Measurements from ENCODE around the gene FAT1. TPM values are rescaled to one million over a fixed set of nuclear protein-coding genes. Genes with fewer than 3 reads are reported as not detected.

FAT1 gene
- polyA plus RNA-seq, 1 donor from 2014 or later, result 19.8 TPM

- no peaks in the 10 kb centered on the region for H4K20me1 ChIP-seq (ENCODE audit: insufficient read depth)
- H3K27ac ChIP-seq (ENCODE audit: low read length), result no peak overlapping the region
- H2AFZ ChIP-seq (ENCODE audit: low read depth, low read length), result no peak overlapping the region
- no peak overlapping the region for H3K4me3 ChIP-seq (ENCODE audit: low read length)
- H3K4me2 ChIP-seq (ENCODE audit: low read length), result no peak overlapping the region
- no peaks in the 10 kb centered on the region for H3K27me3 ChIP-seq (ENCODE audit: insufficient read depth, low read depth, low read length)
- H3F3A ChIP-seq (ENCODE audit: insufficient read depth, low read length, poor library complexity, severe bottlenecking), result no peaks in the 10 kb centered on the region
- no peaks in the 10 kb centered on the region for H3K79me2 ChIP-seq (replicated peaks; ENCODE audit: insufficient read depth, low read length)
- no peaks in the 10 kb centered on the region for H3K9me3 ChIP-seq (ENCODE audit: low read length)
- no peaks in the 10 kb centered on the region for H3K9me2 ChIP-seq (ENCODE audit: insufficient read depth, low read length)
- TF ChIP-seq EP300 (conservative IDR thresholded peaks at IDR 0.05; ENCODE audit: poor library complexity, severe bottlenecking), result no peak
- TF ChIP-seq SMC3 (conservative IDR thresholded peaks at IDR 0.05; ENCODE audit: poor library complexity), result no peak
- TF ChIP-seq, protein P1, sequence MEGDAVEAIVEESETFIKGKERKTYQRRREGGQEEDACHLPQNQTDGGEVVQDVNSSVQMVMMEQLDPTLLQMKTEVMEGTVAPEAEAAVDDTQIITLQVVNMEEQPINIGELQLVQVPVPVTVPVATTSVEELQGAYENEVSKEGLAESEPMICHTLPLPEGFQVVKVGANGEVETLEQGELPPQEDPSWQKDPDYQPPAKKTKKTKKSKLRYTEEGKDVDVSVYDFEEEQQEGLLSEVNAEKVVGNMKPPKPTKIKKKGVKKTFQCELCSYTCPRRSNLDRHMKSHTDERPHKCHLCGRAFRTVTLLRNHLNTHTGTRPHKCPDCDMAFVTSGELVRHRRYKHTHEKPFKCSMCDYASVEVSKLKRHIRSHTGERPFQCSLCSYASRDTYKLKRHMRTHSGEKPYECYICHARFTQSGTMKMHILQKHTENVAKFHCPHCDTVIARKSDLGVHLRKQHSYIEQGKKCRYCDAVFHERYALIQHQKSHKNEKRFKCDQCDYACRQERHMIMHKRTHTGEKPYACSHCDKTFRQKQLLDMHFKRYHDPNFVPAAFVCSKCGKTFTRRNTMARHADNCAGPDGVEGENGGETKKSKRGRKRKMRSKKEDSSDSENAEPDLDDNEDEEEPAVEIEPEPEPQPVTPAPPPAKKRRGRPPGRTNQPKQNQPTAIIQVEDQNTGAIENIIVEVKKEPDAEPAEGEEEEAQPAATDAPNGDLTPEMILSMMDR (IDR thresholded peaks at IDR 0.05; ENCODE audit: poor library complexity, severe bottlenecking), result no peak
- no peak for TF ChIP-seq RAD21 (conservative IDR thresholded peaks at IDR 0.05)
- no peak overlapping the region for H3K9ac ChIP-seq (ENCODE audit: low read length)
- no peaks in the 10 kb centered on the region for H3K36me3 ChIP-seq (ENCODE audit: insufficient read depth, low read length)
Observed at GRCh38 chr4:186738421-186738820, 14.8 kb upstream of the FAT1 start.

GRCh38 chr4:186737427-186737826, 13.8 kb upstream of the FAT1 start:
- no peak overlapping the region for H3K9ac ChIP-seq (ENCODE audit: low read length)
- H3K9me2 ChIP-seq (ENCODE audit: insufficient read depth, low read length), result no peaks in the 10 kb centered on the region
- no peak overlapping the region for H3K4me2 ChIP-seq (ENCODE audit: low read length)
- no peaks in the 10 kb centered on the region for H3K36me3 ChIP-seq (ENCODE audit: insufficient read depth, low read length)
- TF ChIP-seq MXI1 (conservative IDR thresholded peaks at IDR 0.05; ENCODE audit: poor library complexity, severe bottlenecking) (no peak), POLR2AphosphoS5 (IDR thresholded peaks at IDR 0.05) (no peak), RAD21 (conservative IDR thresholded peaks at IDR 0.05) (no peak)
- H3K27ac ChIP-seq (ENCODE audit: low read length), result no peak overlapping the region
- H3K9me3 ChIP-seq (ENCODE audit: low read length), result no peaks in the 10 kb centered on the region
- H3F3A ChIP-seq (ENCODE audit: insufficient read depth, low read length, poor library complexity, severe bottlenecking), result no peaks in the 10 kb centered on the region
- no peaks in the 10 kb centered on the region for H3K27me3 ChIP-seq (ENCODE audit: insufficient read depth, low read depth, low read length)
- no peaks in the 10 kb centered on the region for H4K20me1 ChIP-seq (ENCODE audit: insufficient read depth)
- H2AFZ ChIP-seq (ENCODE audit: low read depth, low read length), result no peak overlapping the region
- no peak overlapping the region for H3K4me3 ChIP-seq (ENCODE audit: low read length)
- H3K79me2 ChIP-seq (replicated peaks; ENCODE audit: insufficient read depth, low read length), result no peaks in the 10 kb centered on the region

DNA sequence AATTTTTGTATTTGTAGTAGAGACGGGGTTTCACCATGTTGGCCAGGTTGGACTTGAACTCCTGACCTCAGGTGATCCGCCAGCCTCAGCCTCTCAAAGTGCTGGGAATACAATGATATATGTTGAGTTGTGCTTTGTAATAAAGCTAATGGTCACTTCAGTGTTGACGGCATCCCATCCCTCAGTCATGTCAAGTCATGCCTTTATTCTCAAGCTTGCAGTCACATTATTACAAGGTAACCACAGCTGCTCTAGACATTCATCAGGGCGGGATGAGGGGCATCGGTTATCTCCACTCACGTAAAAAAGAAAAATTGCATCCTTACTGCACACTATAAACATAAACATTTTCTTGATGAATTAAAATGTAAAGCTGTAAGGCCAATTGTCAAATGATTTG, 12.8 kb upstream of the FAT1 start:
- H3K27ac ChIP-seq (ENCODE audit: low read length), result no peak overlapping the region
- no peak overlapping the region for H3K4me3 ChIP-seq (ENCODE audit: low read length)
- H4K20me1 ChIP-seq (ENCODE audit: insufficient read depth), result no peaks in the 10 kb centered on the region
- no peaks in the 10 kb centered on the region for H3K9me3 ChIP-seq (ENCODE audit: low read length)
- no peak overlapping the region for H2AFZ ChIP-seq (ENCODE audit: low read depth, low read length)
- no peak overlapping the region for H3K9ac ChIP-seq (ENCODE audit: low read length)
- TF ChIP-seq, protein P2, sequence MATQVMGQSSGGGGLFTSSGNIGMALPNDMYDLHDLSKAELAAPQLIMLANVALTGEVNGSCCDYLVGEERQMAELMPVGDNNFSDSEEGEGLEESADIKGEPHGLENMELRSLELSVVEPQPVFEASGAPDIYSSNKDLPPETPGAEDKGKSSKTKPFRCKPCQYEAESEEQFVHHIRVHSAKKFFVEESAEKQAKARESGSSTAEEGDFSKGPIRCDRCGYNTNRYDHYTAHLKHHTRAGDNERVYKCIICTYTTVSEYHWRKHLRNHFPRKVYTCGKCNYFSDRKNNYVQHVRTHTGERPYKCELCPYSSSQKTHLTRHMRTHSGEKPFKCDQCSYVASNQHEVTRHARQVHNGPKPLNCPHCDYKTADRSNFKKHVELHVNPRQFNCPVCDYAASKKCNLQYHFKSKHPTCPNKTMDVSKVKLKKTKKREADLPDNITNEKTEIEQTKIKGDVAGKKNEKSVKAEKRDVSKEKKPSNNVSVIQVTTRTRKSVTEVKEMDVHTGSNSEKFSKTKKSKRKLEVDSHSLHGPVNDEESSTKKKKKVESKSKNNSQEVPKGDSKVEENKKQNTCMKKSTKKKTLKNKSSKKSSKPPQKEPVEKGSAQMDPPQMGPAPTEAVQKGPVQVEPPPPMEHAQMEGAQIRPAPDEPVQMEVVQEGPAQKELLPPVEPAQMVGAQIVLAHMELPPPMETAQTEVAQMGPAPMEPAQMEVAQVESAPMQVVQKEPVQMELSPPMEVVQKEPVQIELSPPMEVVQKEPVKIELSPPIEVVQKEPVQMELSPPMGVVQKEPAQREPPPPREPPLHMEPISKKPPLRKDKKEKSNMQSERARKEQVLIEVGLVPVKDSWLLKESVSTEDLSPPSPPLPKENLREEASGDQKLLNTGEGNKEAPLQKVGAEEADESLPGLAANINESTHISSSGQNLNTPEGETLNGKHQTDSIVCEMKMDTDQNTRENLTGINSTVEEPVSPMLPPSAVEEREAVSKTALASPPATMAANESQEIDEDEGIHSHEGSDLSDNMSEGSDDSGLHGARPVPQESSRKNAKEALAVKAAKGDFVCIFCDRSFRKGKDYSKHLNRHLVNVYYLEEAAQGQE (IDR thresholded peaks at IDR 0.05; ENCODE audit: borderline replicate concordance), result no peak
- no peak for TF ChIP-seq RAD21 (conservative IDR thresholded peaks at IDR 0.05)
- TF ChIP-seq EP300 (conservative IDR thresholded peaks at IDR 0.05; ENCODE audit: poor library complexity, severe bottlenecking), result no peak
- TF ChIP-seq, protein P1 (IDR thresholded peaks at IDR 0.05; ENCODE audit: poor library complexity, severe bottlenecking), result no peak
- TF ChIP-seq MXI1 (conservative IDR thresholded peaks at IDR 0.05; ENCODE audit: poor library complexity, severe bottlenecking), result no peak
- no peak for TF ChIP-seq EZH2 (IDR thresholded peaks at IDR 0.05; ENCODE audit: borderline replicate concordance, insufficient read depth, low read length, poor library complexity, severe bottlenecking)
- no peak for TF ChIP-seq TAF1 (IDR thresholded peaks at IDR 0.05; ENCODE audit: low read depth)
- TF ChIP-seq SMC3 (conservative IDR thresholded peaks at IDR 0.05; ENCODE audit: poor library complexity), result no peak
- TF ChIP-seq POLR2AphosphoS5 (IDR thresholded peaks at IDR 0.05), result no peak
- no peaks in the 10 kb centered on the region for H3K79me2 ChIP-seq (replicated peaks; ENCODE audit: insufficient read depth, low read length)
- H3K36me3 ChIP-seq (ENCODE audit: insufficient read depth, low read length), result no peaks in the 10 kb centered on the region
- H3K9me2 ChIP-seq (ENCODE audit: insufficient read depth, low read length), result no peaks in the 10 kb centered on the region
- no peaks in the 10 kb centered on the region for H3F3A ChIP-seq (ENCODE audit: insufficient read depth, low read length, poor library complexity, severe bottlenecking)
- no peak overlapping the region for H3K4me2 ChIP-seq (ENCODE audit: low read length)
- H3K27me3 ChIP-seq (ENCODE audit: insufficient read depth, low read depth, low read length), result no peaks in the 10 kb centered on the region

All from neural cell (in vitro differentiated cells).